Measurements from ENCODE around the gene BBOF1. TPM values are rescaled to one million over a fixed set of nuclear protein-coding genes. Genes with fewer than 3 reads are reported as not detected.
"Not testable (repeated sequence)": the region's sequence is repeated elsewhere in the genome, so short reads cannot be mapped to it uniquely, and the experiment has no call there.

BBOF1 gene
- total RNA-seq, 1 donor from 2014 or later = 3.8 TPM

DNA sequence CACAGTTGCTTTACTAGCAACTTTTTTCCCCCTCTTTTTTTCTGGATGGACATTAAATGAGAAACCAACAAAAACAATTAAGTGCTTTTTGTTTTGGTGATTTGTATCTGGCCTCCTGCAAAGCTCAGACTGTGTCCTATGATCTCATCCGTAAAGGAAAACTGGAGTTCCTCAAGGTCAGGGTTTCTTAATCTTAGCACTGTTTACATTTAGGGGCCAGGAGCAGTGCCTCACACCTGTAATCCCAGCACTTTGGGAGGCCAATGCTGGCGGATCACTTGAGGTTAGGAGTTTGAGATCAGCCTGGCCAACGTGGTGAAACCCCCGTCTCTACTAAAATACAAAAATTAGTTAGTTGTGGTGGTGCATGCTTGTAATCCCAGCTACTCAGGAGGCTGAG is 28.1 kb upstream of the BBOF1 start:
- H3K4me3 ChIP-seq = no peak overlapping the region
- H3K4me1 ChIP-seq = no peaks in the 10 kb centered on the region
- intact Hi-C loops (cut with micrococcal nuclease) = no loop called here
- TF ChIP-seq, protein P1, sequence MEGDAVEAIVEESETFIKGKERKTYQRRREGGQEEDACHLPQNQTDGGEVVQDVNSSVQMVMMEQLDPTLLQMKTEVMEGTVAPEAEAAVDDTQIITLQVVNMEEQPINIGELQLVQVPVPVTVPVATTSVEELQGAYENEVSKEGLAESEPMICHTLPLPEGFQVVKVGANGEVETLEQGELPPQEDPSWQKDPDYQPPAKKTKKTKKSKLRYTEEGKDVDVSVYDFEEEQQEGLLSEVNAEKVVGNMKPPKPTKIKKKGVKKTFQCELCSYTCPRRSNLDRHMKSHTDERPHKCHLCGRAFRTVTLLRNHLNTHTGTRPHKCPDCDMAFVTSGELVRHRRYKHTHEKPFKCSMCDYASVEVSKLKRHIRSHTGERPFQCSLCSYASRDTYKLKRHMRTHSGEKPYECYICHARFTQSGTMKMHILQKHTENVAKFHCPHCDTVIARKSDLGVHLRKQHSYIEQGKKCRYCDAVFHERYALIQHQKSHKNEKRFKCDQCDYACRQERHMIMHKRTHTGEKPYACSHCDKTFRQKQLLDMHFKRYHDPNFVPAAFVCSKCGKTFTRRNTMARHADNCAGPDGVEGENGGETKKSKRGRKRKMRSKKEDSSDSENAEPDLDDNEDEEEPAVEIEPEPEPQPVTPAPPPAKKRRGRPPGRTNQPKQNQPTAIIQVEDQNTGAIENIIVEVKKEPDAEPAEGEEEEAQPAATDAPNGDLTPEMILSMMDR (IDR thresholded peaks at IDR 0.05; ENCODE audit: borderline replicate concordance) = no peak
- H3K27me3 ChIP-seq (ENCODE audit: low read depth) = no peaks in the 10 kb centered on the region
- peaks cover 21% of the 10 kb centered on the region for H3K36me3 ChIP-seq
- H3K9me3 ChIP-seq (replicated peaks) = no peaks in the 10 kb centered on the region
- no peak overlapping the region for H3K27ac ChIP-seq (replicated peaks)
- no peak for DNase-seq

DNA sequence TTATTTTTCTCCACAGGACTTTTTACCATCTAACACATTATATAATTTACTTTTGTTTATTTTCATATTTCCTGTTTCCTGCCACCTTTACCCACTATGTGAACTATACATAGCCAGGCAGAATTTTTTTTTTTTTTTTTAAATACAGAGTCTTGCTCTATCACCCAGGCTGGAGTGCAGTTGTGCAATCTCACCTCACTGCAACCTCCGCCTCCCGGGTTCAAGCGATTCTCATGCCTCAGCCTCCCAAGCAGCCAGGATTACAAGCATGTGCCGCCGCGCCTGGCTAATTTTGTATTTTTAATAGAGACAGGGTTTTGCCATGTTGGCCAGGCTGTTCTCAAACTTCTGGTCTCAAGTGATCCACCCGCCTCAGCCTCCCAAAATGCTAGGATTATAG is 24.2 kb upstream of the BBOF1 start:
- H3K4me1 ChIP-seq; H3K36me3 ChIP-seq; intact Hi-C loops (cut with micrococcal nuclease); H3K27me3 ChIP-seq (ENCODE audit: low read depth); DNase-seq; H3K9me3 ChIP-seq (replicated peaks); H3K4me3 ChIP-seq; H3K27ac ChIP-seq (replicated peaks): not testable (repeated sequence)

DNA sequence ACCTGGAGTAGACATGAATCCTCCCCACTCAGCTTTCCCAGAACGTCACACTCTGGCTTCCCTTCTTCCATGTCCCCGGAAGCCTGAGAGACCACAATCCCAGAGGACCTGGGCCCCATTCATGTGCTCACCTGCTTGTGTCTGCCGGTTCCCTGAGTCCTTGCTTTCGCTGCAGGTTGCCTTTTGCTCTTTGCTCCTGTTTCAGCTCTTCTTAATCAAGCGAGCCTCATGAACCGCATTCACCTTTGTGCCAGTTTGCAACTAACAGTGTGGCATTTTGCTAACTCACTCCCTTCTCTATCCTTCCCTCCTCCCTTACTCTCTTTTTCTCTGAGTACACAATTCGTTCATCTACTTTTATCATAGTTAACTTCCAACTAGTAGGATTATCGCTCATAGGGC is 23.2 kb upstream of the BBOF1 start:
- DNase-seq = no peak
- Histone ChIP-seq H3K36me3 (peaks cover 10% of the 10 kb centered on the region), H3K9me3 (replicated peaks) (no peaks in the 10 kb centered on the region), H3K27me3 (ENCODE audit: low read depth) (no peaks in the 10 kb centered on the region), H3K4me1 (no peaks in the 10 kb centered on the region), H3K4me3 (no peak overlapping the region), H3K27ac (replicated peaks) (no peak overlapping the region)
- TF ChIP-seq, protein P1 (IDR thresholded peaks at IDR 0.05; ENCODE audit: borderline replicate concordance) = no peak
- intact Hi-C loops (cut with micrococcal nuclease) = no loop called here

DNA sequence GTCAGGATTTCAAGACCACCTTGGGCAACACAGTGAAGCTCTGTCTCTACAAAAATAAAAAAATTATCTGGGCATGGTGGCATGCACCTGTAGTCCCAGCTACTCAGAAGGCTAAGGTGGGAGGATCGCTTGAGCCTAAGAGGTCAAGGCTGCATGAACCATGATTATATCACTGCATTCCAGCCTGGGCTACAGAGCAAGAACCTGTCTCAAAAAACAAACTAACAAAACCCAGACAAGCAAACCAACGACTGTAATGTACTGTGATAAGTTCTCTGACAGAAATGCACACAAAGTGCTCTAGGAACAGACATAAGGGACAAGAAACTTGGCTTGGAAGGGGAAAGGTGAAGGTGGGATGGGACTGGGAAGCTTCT is 22.4 kb upstream of the BBOF1 start:
- TF ChIP-seq, protein P1 (IDR thresholded peaks at IDR 0.05; ENCODE audit: borderline replicate concordance) = no peak
- no peak overlapping the region for H3K27ac ChIP-seq (replicated peaks)
- intact Hi-C loops (cut with micrococcal nuclease) = no loop called here
- H3K27me3 ChIP-seq (ENCODE audit: low read depth) = no peaks in the 10 kb centered on the region
- H3K4me1 ChIP-seq = no peaks in the 10 kb centered on the region
- no peak overlapping the region for H3K4me3 ChIP-seq
- DNase-seq = no peak
- peaks cover 10% of the 10 kb centered on the region for H3K36me3 ChIP-seq
- H3K9me3 ChIP-seq (replicated peaks) = no peaks in the 10 kb centered on the region

DNA sequence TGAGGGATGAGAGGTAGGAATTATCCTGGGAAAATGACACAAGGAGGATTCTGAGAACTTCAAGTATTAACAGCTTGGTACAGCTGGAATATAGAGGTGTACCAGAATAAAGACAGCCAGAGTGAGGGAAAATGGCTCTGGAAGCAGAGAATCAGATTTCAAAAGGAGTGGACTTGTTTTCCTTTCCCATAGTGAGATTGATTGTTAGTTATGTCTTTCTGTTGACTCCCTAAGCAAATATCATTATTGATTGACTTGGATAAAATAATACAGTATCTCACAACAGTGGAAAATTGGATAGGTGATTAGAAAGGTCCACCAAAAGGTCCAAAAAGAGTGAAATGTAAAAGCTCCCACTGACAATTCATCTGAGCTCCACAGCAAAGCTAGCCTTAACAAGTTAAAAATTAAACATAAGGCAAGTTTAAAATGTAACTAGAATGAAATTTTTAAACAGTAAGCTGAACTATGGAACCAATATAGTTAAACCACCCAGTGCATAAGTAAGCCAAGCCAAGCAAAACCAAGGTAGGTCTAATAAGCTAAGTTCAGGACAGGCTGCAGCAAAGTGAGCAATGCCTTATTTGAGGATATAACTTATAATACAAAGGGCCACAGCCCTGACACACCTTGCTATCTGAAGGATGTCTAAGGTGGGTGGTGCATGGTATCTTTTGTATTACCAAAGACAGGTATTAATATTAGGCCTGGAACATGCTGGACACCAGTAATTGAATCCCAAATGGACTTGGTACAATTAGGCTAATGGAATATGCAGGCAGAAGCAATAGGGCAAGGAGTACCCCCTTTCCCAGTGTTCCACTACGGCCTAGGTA is 21.8 kb upstream of the BBOF1 start:
- H3K27ac ChIP-seq (replicated peaks) = no peak overlapping the region
- H3K4me1 ChIP-seq = no peaks in the 10 kb centered on the region
- DNase-seq = no peak
- H3K36me3 ChIP-seq = peaks cover 10% of the 10 kb centered on the region
- TF ChIP-seq, protein P1 (IDR thresholded peaks at IDR 0.05; ENCODE audit: borderline replicate concordance) = no peak
- intact Hi-C loops (cut with micrococcal nuclease) = no loop called here
- no peaks in the 10 kb centered on the region for H3K27me3 ChIP-seq (ENCODE audit: low read depth)
- H3K4me3 ChIP-seq = no peak overlapping the region
- H3K9me3 ChIP-seq (replicated peaks) = no peaks in the 10 kb centered on the region

DNA sequence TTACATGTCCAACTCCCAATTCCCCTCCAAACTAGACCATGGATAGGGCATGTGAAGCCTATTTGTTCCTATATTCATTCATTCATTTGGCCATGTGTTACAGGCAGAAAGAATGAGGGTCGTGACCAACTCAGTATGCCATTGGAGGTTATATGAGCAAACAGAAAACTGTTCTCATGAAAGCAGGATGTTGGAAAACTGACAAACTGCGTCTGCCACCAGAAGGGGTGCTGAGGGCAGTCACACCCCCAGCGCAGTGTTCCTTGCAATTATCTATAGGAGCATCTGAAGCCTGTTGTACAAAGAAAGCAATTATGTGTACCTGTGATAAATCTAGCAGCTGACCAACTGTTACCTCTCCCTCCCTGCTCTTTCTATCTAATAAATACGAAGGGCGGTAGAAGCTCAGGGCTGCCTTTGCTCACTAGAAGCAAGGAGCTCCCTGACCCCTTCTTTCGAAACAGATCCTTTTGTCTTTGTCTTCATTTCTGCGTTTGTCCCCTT is 21.2 kb upstream of the BBOF1 start:
- intact Hi-C loops (cut with micrococcal nuclease) = no loop called here
- TF ChIP-seq, protein P1 (IDR thresholded peaks at IDR 0.05; ENCODE audit: borderline replicate concordance) = no peak

More for the DNA sequence above, 21.2 kb upstream of the BBOF1 start:
- Histone ChIP-seq H3K27me3 (ENCODE audit: low read depth) (no peaks in the 10 kb centered on the region), H3K9me3 (replicated peaks) (no peaks in the 10 kb centered on the region), H3K4me3 (no peak overlapping the region), H3K27ac (replicated peaks) (no peak overlapping the region), H3K4me1 (no peaks in the 10 kb centered on the region), H3K36me3 (peaks cover 13% of the 10 kb centered on the region)
- DNase-seq = no peak
